IMR-90 (cell line): ENCODE measurements around the gene VWA8. TPM values are rescaled to one million over a fixed set of nuclear protein-coding genes. Genes with fewer than 3 reads are reported as not detected.

Source experiments
- ATAC-seq: fragments of 200-7000 bp; cut with Tn5 transposase; 2 replicates; pipeline ENCODE4 v1.9.1; 2020; ENCODE audit warnings: low read depth, mild to moderate bottlenecking, moderate library complexity
- BruUV-seq: library from RNA; stranded (reverse); fragments of 400-500 nt; replicated peaks from 2 replicates; lab custom pipeline; 2021; lab: Mats Ljungman, UMichigan
- CTCF ChIA-PET: fragments of 300-600 bp; formaldehyde crosslinking; extraction: SDS; loops from one replicate; lab custom pipeline; 2021; ENCODE audit warnings: antibody characterized with exemption; lab: Yijun Ruan, JAX
- POLR2A ChIA-PET: fragments of 300-600 bp; sonication (Branson Sonifier 250); formaldehyde crosslinking; loops from one replicate; lab custom pipeline; 2022; ENCODE audit warnings: antibody characterized with exemption; ENCODE audit not compliant: unreplicated experiment; lab: Charles Lee
- DNase-seq: peaks from one replicate; pipeline ENCODE4 v3.0.0; 2013
- H2AFZ ChIP-seq: replicated peaks from 2 replicates; pipeline ENCODE3; 2013; ENCODE audit warnings: low read length, mild to moderate bottlenecking; ENCODE audit not compliant: poor library complexity
- H2AK5ac ChIP-seq: 2 replicates; pipeline ENCODE4 v1.6.1; 2013; ENCODE audit warnings: low read depth, low read length, inconsistent platforms
- H2AK9ac ChIP-seq: replicated peaks from 2 replicates; pipeline ENCODE3; 2013; ENCODE audit warnings: mild to moderate bottlenecking, low read depth, low read length, moderate library complexity; ENCODE audit not compliant: poor library complexity
- H2BK120ac ChIP-seq: 2 replicates; pipeline ENCODE4 v1.6.1; 2013; ENCODE audit warnings: low read depth, low read length, inconsistent platforms
- H2BK15ac ChIP-seq: 3 replicates; pipeline ENCODE4 v1.6.1; 2013; ENCODE audit warnings: low read depth, low read length, inconsistent platforms
- H2BK20ac ChIP-seq: 2 replicates; pipeline ENCODE4 v1.6.1; 2013; ENCODE audit warnings: low read depth, mild to moderate bottlenecking, inconsistent platforms, low read length, moderate library complexity
- H2BK5ac ChIP-seq: 2 replicates; pipeline ENCODE4 v1.6.1; 2013; ENCODE audit warnings: mild to moderate bottlenecking, low read depth, low read length, inconsistent platforms; ENCODE audit not compliant: poor library complexity, severe bottlenecking
- H3K14ac ChIP-seq: replicated peaks from 2 replicates; pipeline ENCODE4 v1.6.1; 2013; ENCODE audit warnings: low read depth, low read length, inconsistent platforms
- H3K18ac ChIP-seq: 2 replicates; pipeline ENCODE4 v1.6.1; 2013; ENCODE audit warnings: low read depth, low read length, control low read depth
- H3K23ac ChIP-seq: 2 replicates; pipeline ENCODE4 v1.6.1; 2013; ENCODE audit warnings: low read depth, low read length, inconsistent platforms
- H3K27ac ChIP-seq: 2 replicates; pipeline ENCODE4 v1.5.1; 2013; ENCODE audit warnings: mild to moderate bottlenecking, control low read depth, low read length; ENCODE audit not compliant: insufficient read depth
- H3K27me3 ChIP-seq: 2 replicates; pipeline ENCODE4 v1.6.1; 2013; ENCODE audit warnings: low read length; ENCODE audit not compliant: control insufficient read depth, insufficient read depth
- H3K36me3 ChIP-seq: 2 replicates; pipeline ENCODE4 v1.6.1; 2013; ENCODE audit warnings: low read length, mixed read lengths; ENCODE audit not compliant: control insufficient read depth, insufficient read depth
- H3K4ac ChIP-seq: 2 replicates; pipeline ENCODE4 v1.6.1; 2013; ENCODE audit warnings: low read depth, low read length, inconsistent platforms
- H3K4me1 ChIP-seq: 2 replicates; pipeline ENCODE4 v1.6.1; 2013; ENCODE audit warnings: low read length, mixed read lengths; ENCODE audit not compliant: control insufficient read depth, insufficient read depth
- H3K4me2 ChIP-seq: 2 replicates; pipeline ENCODE4 v1.6.1; 2013; ENCODE audit warnings: low read depth, mild to moderate bottlenecking, control low read depth, low read length, moderate library complexity
- H3K4me3 ChIP-seq: 2 replicates; pipeline ENCODE4 v1.5.1; 2013; ENCODE audit warnings: low read depth, mild to moderate bottlenecking, control low read depth, low read length, moderate library complexity; ENCODE audit not compliant: insufficient read depth
- H3K56ac ChIP-seq: 2 replicates; pipeline ENCODE4 v1.6.1; 2013; ENCODE audit warnings: low read length, inconsistent platforms; ENCODE audit not compliant: insufficient read depth; ENCODE audit errors: extremely low read depth
- H3K79me1 ChIP-seq, 2 experiments: 2 replicates each; pipeline ENCODE4 v1.6.1; 2013; ENCODE audit warnings: low read length in 2 of 2, inconsistent platforms in 1 of 2, low read depth in 1 of 2
- H3K9ac ChIP-seq: 2 replicates; pipeline ENCODE4 v1.6.1; 2013; ENCODE audit warnings: low read depth, low read length, control low read depth
- H3K9me1 ChIP-seq: 2 replicates; pipeline ENCODE4 v1.6.1; 2013; ENCODE audit warnings: low read length, inconsistent platforms; ENCODE audit not compliant: insufficient read depth
- H3K9me3 ChIP-seq: 2 replicates; pipeline ENCODE4 v1.6.1; 2013; ENCODE audit warnings: low read length; ENCODE audit not compliant: control insufficient read depth, insufficient read depth
- H4K20me1 ChIP-seq: 2 replicates; pipeline ENCODE4 v1.6.1; 2013; ENCODE audit warnings: low read length, inconsistent platforms; ENCODE audit not compliant: insufficient read depth
- H4K5ac ChIP-seq: 2 replicates; pipeline ENCODE4 v1.6.1; 2013; ENCODE audit warnings: mild to moderate bottlenecking, low read depth, low read length, control low read depth
- H4K8ac ChIP-seq, 2 experiments: 2 replicates each; pipeline ENCODE4 v1.6.1; 2013; ENCODE audit warnings: low read depth in 2 of 2, low read length in 2 of 2, control low read depth in 1 of 2, inconsistent platforms in 1 of 2
- H4K91ac ChIP-seq: 2 replicates; pipeline ENCODE4 v1.6.1; 2013; ENCODE audit warnings: low read depth, low read length, inconsistent platforms; ENCODE audit not compliant: insufficient read depth
- BHLHE40 ChIP-seq: fragments of 150-350 bp; IDR thresholded peaks from 2 replicates; pipeline ENCODE4 v1.6.1; 2016; ENCODE audit warnings: mild to moderate bottlenecking, low read depth, low read length
- CEBPB ChIP-seq: IDR thresholded peaks from 2 replicates; pipeline ENCODE4 v1.6.1; 2012; ENCODE audit warnings: low read depth, low read length, improper control_type of control experiment
- CHD1 ChIP-seq: IDR thresholded peaks from 2 replicates; pipeline ENCODE4 v1.6.1; 2012; ENCODE audit warnings: low read depth, low read length, improper control_type of control experiment
- CTCF ChIP-seq: conservative IDR thresholded peaks from 2 replicates; pipeline ENCODE4 v1.5.1; 2012; ENCODE audit warnings: mild to moderate bottlenecking, low read depth, low read length, improper control_type of control experiment
- ELK1 ChIP-seq: fragments of 150-350 bp; IDR thresholded peaks from 2 replicates; pipeline ENCODE4 v1.6.1; 2016; ENCODE audit warnings: low read depth, mild to moderate bottlenecking, low read length, moderate library complexity, borderline replicate concordance
- FOS ChIP-seq: fragments of 150-350 bp; IDR thresholded peaks from 2 replicates; pipeline ENCODE4 v1.6.1; 2016; ENCODE audit warnings: low read depth, low read length
- MAZ ChIP-seq: IDR thresholded peaks from 2 replicates; pipeline ENCODE4 v1.6.1; 2012; ENCODE audit warnings: low read depth, mild to moderate bottlenecking, low read length, improper control_type of control experiment, moderate library complexity, borderline replicate concordance
- NFE2L2 ChIP-seq: fragments of 150-350 bp; IDR thresholded peaks from 2 replicates; pipeline ENCODE4 v1.6.1; 2016; ENCODE audit warnings: low read depth, mild to moderate bottlenecking, low read length
- RFX5 ChIP-seq: IDR thresholded peaks from 2 replicates; pipeline ENCODE4 v1.8.0; 2012; ENCODE audit warnings: low read depth, mild to moderate bottlenecking, low read length, moderate library complexity
- USF2 ChIP-seq: fragments of 150-350 bp; IDR thresholded peaks from 2 replicates; pipeline ENCODE4 v1.6.1; 2017; ENCODE audit warnings: mild to moderate bottlenecking, antibody characterized with exemption, low read length, low read depth
- WGBS, 2 experiments: methylation state at CpG; one replicate each; pipeline versions ENCODE4 v1.1.5 to v1.1.7; 2013; ENCODE audit warnings: missing lambda C conversion rate in 2 of 2; ENCODE audit not compliant: insufficient read length in 1 of 2; ENCODE audit errors: extremely low coverage in 2 of 2; 5-methylcytosine and 5-hydroxymethylcytosine counted together
- dilution Hi-C: fragments of 300-500 bp; cut with HindIII; formaldehyde crosslinking; loops from one replicate; pipeline ENCODE4 v1.14.3; 2018; ENCODE audit warnings: low sequenced_read_pairs; ENCODE audit not compliant: unreplicated experiment
- in situ Hi-C: fragments of 300-500 bp; cut with MboI; formaldehyde crosslinking; loops from 3 replicates; pipeline ENCODE4 v1.14.3; 2019; ENCODE audit warnings: low sequenced_read_pairs, inconsistent platforms, mixed read lengths
- intact Hi-C: fragments of 100-400 bp; cut with micrococcal nuclease; formaldehyde crosslinking; loops from 2 replicates; pipeline ENCODE4 v1.10.0; 2022
- polyA plus RNA-seq, 3 experiments: library from polyadenylated mRNA; depleted of rRNA; stranded (reverse); fragments of >200 nt; gene quantifications; 2 replicates each; pipeline ENCODE4 v1.2.3, GENCODE V29; 2012; ENCODE audit warnings: low replicate concordance in 1 of 3
- total RNA-seq: library from RNA; depleted of rRNA; stranded (reverse); fragments of >200 nt; gene quantifications from 2 replicates; pipeline ENCODE4 v1.2.3, GENCODE V29; 2012

The VWA8 gene
- total and polyA plus RNA-seq, 2 of the 4 experiments (the other 2 are of a cell fraction), result 5.9 to 18.3 TPM

GRCh38 chr13:41928323-41928722 is 32.6 kb downstream of the VWA8 start:
- Histone ChIP-seq H3K23ac (no peak overlapping the region), H2AK5ac (no peak overlapping the region), H3K79me1 (peaks cover 19 to 29% of the 10 kb centered on the region in 2 experiments), H2AK9ac (no peak overlapping the region), H3K4ac (no peak overlapping the region), H3K9me1 (no peaks in the 10 kb centered on the region), H2BK5ac (no peak overlapping the region), H3K36me3 (0 out of 2 replicates have a peak, but pooled peaks cover 1% of the 10 kb centered on the region), H2BK20ac (no peak overlapping the region), H3K56ac (no peak overlapping the region), H2AFZ (no peak overlapping the region), H3K4me1 (no peaks in the 10 kb centered on the region), H3K9me3 (peaks cover 17% of the 10 kb centered on the region), H3K27me3 (no peaks in the 10 kb centered on the region), H2BK120ac (no peak overlapping the region), H3K18ac (no peak overlapping the region), H3K9ac (no peak overlapping the region), H3K27ac (no peak overlapping the region), H3K14ac (no peak overlapping the region), H4K8ac (no peak overlapping the region), H2BK15ac (no peak overlapping the region), H3K4me3 (no peak overlapping the region), H3K4me2 (no peak overlapping the region; the same call in 1 of the 2 replicates), H4K5ac (no peak overlapping the region), H4K91ac (no peak overlapping the region), H4K20me1 (no peaks in the 10 kb centered on the region)
- TF ChIP-seq USF2 (no peak), BHLHE40 (no peak), CTCF (no peak), ELK1 (no peak), CHD1 (no peak), MAZ (no peak), NFE2L2 (no peak), CEBPB (no peak), RFX5 (no peak), FOS (no peak)
- ChIA-PET POLR2A (no interaction called here), CTCF (interaction anchor here (0.6 kb wide), 2 partner anchors 260 to 550 kb away, joined by 3 read pairs; no protein-coding TSS in a partner anchor)
- no peak for DNase-seq
- intact Hi-C loops, result no loop called here
- in situ Hi-C loops, result no loop called here
- no peak for ATAC-seq
- dilution Hi-C loops, result no loop called here
- BruUV-seq, result no TSS peak
- WGBS, 2 experiments, result no CpG with 5 or more reads among the region's 2 CpGs
